ENCODE measurements around the gene NOC2L.
A peak's percentile ranks its signal among the peaks of the same experiment; 100 is the strongest.

NOC2L gene

DNA sequence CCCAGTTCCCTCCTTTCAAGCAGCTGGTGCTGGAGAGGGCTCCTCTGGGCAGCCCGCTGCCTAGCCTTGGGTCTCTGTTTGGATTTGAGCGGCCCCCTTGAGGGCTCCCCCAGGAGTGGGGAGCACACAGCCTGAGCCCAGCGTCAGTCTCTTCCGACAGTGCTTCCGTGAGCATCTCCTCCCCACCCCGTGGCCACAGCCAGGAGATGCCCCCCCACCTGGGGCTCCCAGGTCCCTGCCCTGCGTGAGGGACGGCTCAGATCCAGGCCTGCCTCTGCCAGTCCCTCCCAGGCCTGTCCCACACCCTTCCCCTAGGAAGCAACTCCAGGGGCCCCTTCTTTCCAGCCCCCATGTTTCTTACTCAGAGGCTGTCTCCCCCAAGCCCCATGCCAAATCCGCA lies 31.8 kb downstream of the NOC2L start:
- DNase-seq: no peak

DNA sequence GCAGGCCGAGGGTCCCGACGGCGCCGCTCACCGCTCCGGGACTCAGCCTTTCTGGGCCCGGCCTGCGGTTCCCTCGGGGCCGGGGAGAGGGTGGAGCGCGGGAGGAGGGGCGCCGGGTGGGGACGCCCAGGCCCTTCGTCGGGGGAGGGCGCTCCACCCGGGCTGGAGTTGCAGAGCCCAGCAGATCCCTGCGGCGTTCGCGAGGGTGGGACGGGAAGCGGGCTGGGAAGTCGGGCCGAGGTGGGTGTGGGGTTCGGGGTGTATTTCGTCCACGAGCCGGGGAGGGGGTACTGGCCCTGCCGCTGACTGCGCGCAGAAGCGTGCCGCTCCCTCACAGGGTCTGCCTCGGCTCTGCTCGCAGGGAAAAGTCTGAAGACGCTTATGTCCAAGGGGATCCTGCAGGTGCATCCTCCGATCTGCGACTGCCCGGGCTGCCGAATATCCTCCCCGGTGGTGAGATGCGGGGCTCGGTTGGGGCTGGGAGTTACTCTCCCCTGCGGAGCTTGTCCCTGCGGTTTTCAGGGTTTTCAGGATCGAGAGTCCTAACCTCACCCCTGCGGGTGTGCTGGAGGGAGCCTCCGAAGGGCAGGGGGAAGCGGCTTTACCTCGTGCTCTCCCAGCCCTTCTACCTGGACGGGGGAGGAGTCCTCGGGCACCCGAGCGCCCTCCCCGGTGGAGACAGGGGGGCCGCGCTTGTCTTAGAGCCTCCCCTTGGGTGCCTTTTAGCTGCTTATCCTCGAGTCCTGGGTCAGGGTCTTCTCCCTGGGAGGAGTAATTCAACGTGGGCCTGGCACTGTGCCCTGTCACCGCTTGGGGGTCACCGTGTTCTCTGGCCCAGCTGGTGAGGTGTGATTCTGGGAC lies 33.3 kb downstream of the NOC2L start:
- peak; percentile 72 for DNase-seq

DNA sequence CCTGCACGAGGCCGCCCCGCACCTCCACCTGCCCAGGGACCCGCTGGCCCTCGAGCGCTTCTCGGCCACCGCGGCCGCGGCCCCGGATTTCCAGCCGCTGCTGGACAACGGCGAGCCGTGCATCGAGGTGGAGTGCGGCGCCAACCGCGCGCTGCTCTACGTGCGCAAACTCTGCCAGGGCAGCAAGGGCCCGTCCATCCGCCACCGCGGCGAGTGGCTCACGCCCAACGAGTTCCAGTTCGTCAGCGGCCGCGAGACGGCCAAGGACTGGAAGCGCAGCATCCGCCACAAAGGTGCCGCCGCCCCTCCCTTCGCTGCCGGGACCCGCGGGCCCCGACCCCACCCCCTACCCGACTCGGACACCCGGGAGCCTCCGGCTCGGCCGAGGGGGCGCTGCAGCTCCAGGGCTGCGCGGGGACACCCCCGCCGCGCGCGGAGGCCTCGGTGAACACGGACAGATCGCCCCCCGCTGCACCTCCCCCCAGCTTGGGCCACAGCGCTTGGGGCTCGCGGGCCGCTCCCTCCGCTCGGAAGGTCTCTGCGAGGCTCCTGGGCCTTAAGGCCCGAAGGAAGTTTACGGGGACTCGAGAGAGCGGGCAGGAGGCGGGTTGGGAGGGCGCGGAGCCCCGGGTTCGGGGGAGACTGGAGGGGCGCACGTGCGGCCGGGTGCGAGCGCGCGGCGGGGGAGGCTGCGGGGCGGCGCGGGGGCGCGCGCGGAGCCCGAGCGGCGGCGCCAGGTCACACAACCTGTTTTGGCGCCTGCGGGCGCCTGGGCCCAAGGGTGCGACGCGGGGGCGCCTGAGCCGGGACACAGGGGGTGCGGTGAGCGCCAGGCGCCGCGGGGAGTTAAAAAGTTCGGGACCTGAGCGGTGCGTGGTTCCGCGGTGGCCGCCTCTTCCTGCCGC lies 34.1 kb downstream of the NOC2L start:
- DNase-seq: peak; percentile 74

DNA sequence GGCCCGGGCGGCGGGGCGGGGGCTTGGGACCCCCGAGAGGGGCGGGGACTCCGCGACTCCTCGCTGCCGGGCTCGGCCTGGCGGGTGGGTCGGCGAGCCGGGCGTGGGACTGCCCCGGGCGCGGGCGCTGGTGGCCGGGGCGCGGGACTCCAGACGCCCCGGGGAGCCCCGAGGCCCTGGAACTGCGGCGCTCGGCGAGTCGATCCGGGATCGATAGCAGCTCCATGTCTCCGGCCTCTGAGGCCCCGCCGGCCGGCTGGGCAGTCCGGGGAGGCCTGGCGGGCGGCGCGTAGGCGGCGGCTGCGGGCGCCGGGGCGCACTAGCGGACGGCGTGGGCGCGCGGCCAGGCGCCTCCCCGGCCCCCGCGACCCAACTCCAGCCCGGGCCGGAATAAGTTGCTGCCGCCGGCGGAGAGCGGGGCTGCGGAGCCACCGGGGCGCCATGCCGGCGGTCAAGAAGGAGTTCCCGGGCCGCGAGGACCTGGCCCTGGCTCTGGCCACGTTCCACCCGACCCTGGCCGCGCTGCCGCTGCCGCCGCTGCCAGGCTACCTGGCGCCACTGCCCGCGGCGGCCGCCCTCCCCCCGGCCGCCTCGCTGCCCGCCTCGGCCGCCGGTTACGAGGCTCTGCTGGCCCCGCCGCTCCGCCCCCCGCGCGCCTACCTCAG lies 34.9 kb downstream of the NOC2L start:
- DNase-seq: no peak

DNA sequence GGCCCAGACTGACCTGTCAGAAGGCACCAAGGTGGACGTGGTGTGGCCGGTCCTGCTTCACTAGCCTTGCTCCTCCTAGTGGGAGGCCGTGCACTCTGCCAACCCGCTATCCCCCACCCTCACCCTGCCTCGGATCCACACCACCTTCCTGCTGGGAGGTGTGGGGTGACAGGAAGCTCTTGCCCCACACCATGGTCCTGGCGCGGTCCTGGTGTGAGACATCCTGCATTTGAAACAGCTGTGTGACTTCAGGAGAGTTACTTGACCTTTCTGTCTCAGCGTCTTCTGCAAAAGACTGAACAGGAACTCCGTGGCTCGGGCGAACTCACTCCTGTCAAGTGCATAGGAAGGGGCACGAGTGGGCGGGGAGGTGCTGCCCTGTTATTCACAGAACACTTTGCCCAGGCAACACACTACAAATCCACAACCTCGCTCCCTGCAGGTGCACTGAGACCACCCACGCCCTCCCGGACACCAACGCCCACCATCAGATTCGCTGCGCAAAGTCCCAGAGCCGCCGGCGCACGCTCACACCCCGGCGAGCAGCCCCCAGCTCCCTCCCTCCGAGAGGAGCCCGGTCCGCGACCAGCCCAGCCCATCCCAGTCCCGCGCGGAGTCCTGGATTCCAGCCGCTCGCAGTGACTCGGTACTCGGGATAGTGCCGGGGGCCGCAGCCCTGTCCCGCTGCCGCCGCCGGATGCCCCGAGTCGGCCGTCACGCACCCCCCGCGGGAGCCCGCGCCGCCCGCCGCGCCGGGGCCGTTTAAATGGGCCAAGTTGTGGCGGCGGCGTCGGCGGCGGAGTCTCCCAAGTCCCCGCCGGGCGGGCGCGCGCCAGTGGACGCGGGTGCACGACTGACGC lies 35.7 kb downstream of the NOC2L start, which contains the start of gene SAMD11:
SAMD11 (plus strand) TSS at position 793 of the 860 bp plus-strand sequence. CDS start 509 bp downstream, outside the sequence.
- DNase-seq: peak; percentile 92

DNA sequence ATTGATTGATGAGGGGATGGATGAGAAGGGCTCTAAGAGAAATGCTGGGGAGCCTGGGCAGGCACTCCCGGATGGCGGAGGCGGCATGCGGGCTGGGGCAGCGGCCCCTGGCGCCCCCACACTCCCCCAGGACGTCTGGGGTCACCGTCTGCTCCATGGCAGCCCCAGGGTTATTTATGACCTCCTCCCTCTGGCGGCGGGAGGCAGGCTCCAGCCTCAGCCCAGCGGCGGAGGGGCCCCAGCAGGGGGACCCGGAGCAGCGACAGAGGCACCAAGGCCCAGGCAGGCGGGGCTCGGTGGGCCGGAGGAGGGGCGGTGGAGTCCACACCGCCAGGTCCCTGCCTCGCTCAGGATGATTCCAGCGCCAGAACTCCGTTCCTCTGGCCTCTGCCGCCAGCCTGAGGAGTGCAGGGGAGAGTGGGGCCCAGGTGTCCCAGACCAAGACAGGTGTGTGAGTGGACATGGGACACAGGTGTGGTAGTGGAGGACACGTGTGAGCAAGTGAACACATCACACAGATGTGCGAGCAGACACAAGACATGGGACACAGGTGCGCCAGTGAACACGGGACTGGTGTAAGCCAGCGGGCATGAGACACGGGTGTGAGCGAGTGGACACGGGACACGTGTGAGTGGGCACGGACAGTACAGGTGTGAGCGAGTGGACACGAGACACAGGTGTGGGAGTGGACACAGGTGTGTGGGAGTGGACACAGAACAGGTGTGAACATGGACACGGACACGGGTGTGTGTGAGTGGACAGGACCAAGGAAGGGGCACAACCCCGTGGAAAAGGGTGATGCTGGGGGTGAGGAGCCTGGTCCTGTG lies 37.8 kb downstream of the NOC2L start:
- peak; percentile 90 for DNase-seq

DNA sequence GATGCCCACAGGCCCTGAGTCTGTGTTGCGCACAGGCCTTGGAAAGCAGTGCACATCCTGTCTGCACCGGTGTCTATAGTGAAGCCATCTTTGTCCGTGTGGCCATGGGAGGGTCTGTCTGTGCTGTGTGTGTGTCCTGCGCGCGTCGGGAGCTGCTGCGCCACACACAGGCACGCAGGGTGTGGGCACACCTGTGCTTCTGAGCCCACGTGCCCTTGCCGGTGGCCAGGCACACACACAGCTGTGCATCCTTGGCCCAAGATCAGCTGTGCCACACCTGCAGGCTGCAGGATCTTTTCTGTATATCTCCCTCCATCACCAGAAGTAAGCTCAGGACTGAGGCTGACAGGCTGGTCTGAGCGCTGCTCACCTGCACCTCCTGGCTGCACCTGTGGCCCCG lies 38.5 kb downstream of the NOC2L start:
- DNase-seq: peak; percentile 70

DNA sequence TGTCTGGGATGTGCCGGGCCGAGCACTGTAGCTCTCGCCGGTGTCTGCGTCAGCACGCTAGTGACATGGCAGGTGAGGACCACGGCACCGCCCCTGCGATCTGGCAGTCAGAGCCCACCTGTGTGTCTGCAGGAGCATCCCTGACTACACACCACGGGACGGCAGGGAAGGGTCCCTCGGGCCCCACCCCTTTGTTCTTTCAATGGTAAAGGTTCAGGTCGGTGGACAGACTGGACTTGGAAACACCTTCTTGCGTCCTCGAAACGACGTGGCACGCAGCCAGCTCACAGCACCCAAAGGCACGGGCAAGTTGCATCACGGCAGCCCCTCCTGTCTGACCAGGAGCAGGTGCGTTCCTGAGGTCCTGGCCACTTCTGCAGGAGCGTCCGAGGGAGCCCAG lies 39.0 kb downstream of the NOC2L start:
- DNase-seq: no peak

DNA sequence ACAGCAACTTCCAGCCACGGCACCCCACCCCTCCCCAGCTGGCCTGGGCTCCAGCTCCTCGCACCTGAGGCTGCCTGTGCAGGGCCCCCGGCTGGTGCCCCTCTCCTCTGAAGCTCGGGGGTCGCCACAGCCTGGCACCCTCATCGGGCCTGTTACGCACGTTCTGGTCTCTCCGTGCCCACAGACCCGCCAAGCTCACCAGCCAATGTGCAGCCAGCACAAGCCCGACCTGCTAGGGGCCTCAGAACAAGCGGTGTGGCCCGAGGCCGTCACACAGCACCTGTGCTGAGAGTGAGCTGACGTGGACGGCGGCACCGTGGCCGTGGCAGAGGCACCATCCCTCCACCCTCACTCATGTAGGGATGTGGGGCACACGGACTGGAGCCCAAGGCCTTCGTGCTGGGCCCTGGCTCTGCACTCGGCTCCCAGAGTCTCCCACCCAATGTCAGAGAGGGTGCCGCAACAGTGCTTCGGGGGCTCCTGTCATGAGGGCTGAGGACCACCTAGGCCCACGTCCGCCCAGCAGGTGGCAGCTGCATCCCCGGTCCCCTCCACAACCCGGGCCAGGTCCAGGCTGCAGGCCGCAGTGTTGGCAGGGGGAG lies 39.7 kb downstream of the NOC2L start:
- DNase-seq: no peak

DNA sequence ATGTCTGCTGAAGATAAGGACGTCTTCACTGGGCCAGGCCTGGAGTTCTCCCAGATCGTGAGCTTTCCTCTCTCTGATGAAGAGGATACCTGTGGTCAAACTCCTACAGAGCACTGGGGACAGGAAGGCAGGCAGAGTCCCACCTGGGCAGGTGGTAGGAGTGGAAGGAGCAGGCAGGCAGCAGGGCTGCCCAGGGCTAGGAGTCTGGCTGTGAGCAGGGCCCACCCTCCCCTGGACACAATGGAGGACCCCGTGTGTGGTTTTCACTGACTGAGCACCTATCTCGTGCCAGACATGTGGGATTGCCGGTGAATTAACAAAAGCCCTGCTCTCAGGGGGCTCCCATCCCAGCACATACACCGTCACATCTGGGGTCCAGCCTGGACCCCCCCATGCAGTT lies 40.2 kb downstream of the NOC2L start:
- no peak for DNase-seq

DNA sequence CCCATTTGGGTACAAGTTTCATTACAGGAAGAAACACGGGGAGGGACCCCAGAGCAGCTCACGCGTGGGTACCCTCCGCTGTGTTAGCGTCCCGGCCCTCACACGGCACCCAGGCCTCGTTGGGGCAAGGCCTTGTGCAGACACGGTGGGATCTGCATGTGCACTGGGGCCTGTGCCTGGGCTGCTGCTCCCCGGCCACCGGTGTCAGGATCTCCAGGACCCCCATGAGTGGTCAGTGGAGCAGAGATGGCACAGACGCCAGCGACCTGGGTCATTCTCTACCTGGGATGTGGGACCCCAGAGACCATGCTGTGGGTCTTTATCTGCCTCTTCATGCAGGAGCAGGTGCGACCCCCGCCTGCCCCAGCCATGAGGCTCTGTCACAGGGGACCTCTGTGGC lies 40.7 kb downstream of the NOC2L start:
- DNase-seq: no peak

DNA sequence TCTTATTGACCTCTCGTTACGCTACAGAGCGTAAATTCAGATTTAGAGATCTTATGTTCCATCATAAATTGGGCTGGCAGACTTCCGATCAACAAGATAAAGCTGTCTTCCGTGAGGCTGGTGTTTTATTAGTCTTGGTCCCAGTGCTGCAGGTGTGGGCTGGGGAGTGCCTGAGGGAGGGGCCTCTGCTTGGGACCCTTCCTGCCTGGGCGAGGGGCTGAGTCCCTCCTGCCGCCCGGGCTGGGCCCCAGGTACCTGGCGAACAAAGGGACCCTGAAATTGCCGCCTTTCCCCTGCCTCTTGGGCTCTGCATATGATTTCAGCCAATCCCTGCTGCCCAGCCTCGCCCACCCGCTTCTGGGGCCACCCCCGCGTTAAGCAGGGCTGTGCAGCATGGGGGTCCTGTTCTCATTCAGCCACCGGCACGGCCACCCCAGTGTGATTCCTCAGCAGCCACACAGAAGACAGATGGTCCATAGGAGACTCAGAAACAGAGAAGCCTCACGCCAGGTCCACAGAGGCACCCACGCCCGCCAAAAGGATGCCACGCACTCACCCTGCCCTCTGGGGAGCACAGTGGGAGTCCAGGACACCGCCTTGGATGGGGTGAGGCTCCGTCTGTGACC lies 41.5 kb downstream of the NOC2L start:
- no peak for DNase-seq

DNA sequence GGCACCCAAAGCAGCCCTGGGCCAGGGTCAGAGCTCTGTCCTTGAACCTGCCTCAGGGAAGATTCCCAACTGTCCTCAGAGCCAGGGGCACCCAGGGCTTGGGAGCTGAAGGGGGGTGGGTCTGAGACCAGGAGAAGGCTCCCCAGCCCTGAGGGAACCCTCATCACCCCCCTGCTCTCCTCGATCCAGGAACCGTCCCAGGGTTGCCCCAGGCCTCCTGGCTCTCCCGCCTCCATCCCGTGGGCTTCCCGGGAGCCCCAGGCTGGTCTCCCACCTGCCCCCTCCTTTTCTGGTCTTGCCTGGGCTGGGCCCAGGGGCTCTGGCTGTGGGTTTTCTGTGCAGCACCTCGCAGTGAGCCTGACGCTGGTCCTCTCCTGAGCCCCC lies 42.0 kb downstream of the NOC2L start:
- peak; percentile 36 for DNase-seq

DNA sequence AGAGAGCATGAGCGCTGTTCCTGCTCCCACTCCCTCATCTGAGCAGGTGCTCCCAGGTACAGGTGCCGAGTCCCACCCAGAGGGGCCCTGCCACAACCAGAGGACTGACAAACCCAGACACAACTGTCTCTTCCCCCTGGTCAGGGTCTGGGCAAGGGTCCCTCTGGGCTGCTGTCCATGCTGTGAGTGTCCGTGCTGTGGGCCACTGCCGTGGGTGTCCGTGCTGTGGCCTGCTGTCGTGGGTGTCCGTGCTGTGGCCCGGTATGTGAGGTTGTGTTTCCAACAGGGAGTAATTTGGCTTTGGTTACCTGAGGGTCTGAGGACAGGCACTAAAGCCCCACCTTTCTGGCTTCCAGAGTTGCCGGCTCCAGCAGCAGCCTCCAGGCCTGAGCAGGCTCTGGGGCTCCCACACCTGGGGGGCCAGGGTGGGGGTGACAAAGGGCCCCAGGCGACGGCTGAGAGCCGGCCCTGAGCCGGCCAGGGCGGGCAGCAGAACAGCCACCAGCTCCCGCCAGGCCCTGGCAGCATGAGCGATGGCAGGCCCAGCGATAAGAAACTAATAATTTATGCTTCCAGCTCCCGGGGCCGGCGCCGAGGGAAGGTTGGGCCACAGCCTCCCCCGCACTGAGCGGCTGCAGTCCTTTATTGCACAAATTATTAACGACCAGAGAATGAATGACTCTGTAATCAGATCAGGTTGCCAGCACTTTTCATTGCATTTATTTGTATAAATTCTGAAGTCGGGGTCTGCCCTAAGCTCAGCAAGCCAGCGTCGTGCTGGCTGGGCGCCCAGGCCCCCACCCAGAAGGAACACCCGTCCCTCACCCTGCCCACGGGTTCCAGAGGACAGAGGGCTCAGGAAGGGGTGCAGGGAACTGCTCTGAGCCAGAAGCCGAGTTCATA lies 42.6 kb downstream of the NOC2L start:
- peak; percentile 63 for DNase-seq

DNA sequence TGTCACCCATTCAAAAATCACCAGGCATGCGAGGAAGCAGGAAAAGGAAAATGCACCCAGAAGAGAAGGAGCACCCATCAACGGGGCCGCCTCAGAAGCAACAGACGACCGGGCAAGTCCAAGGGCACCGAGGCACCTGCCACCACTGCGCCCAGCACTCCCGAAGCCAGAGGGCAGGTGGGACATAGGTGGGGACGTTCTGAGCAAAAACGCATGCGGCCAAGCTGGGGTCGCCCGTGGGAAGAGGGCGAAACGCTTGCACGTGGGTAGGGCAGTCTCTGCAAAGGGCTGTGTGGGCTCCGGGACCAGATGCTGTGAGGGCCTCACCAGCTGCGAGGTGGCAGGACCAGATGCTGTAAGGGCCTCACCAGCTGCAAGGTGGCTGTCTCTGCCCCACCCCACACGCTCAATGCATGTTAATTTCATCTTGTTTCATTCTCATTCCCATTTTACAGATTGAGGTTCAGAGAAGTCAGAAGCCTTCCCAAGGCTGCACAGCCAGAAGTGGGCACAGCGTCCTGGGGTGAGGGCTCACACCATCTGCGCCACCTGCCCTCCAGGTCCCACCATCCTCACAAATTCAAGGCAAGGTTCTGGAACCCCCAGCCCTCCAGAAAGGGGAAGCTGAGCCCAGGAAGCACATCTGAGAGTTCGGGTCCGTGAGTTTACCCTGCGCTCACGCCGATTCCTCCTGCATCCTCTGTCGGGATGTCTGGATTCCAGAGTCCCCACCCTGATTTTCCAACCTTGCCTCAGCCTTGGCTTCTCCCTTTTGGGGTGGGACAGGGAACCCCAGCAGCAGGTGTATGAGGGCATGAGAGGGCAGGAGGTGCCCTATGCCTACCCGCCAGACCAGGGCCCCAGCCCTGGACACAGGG lies 43.5 kb downstream of the NOC2L start:
- no peak for DNase-seq

DNA sequence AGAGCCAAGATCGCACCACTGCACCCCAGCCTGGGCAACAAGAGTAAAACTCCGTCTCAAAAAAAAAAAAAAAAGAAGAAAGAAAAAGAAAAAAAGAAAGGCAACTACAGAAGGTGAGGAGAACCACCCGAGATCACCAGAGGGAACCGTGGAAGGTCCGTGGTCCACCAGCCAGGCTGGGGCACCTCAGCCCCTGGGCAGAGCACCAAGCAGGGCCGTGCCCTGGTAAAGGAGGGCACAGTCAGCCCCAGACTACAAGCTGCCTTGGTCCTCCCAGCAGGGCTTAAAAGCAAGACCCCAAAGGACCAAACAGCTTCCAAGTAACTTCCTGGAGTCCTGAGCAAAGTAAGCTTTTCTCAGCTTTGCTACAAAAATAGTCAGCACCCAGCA lies 44.2 kb downstream of the NOC2L start:
- no peak for DNase-seq

DNA sequence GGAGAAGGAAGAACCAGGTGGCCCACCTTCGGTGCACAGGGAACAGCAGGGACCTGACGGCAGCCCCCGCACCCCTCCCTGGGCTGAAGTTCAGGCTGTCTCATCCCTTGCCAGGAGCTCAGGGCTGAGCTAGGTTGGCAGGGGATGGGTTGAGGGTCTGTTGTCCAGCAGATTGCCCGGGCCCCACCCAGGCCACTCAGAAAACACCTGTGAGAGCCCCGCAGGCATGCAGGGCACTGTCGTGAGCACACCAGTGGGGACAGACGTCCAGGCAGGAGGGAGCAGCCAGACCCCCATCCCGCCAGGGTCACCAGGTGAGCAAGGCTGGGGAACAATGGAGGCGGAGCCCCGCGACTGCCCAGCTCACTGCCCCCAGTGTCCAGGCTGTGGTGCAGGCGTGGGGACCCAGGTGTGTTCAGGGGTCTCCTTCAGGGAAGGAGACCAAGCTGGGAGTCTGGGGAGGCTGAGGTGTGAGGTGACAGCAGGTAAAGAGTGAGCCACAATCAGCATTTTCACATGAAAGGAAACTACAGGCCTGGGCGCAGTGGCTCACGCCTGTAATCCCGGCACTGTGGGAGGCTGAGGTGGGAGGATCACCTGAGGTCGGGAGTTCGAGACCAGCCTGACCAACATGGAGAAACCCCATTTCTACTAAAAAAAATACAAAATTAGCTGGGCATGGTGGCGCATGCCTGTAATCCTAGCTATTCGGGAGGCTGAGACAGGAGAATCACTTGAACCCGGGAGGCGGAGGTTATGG lies 44.7 kb downstream of the NOC2L start:
- DNase-seq: no peak
